ENCODE data around the gene SUSD4. TPM values are rescaled to one million over a fixed set of nuclear protein-coding genes. Genes with fewer than 3 reads are reported as not detected.
"Not testable (repeated sequence)": the region's sequence is repeated elsewhere in the genome, so short reads cannot be mapped to it uniquely, and the experiment has no call there.

SUSD4 gene
- total and polyA plus RNA-seq, 2 experiments from 2014 or later, result 5.6 to 8.3 TPM

DNA sequence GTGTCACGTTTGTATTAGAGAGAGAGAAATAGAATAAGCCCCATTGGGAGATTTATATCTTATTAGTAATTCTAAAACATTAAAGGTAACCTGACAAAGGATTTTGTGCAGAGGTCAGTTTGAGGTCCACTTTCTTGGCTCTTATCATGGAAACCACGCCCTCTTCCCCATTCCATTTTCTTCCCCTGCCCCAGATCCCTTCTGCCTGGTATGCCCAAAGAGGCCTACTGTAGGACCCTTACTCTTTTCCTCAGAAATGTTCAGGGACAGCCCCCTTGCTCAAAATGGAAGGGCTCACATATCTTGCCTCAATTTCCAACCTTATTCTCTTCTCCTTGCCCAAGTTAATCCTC lies 38.8 kb upstream of the SUSD4 start:
- H3K79me2 ChIP-seq, result no peaks in the 10 kb centered on the region
- H3K27me3 ChIP-seq, result no peaks in the 10 kb centered on the region
- TF ChIP-seq EZH2 (IDR thresholded peaks at IDR 0.05; ENCODE audit: borderline replicate concordance) (no peak), EZH2phosphoT487 (IDR thresholded peaks at IDR 0.05; ENCODE audit: low read depth, severe bottlenecking, unreplicated experiment) (no peak)
- TF ChIP-seq, protein P1, sequence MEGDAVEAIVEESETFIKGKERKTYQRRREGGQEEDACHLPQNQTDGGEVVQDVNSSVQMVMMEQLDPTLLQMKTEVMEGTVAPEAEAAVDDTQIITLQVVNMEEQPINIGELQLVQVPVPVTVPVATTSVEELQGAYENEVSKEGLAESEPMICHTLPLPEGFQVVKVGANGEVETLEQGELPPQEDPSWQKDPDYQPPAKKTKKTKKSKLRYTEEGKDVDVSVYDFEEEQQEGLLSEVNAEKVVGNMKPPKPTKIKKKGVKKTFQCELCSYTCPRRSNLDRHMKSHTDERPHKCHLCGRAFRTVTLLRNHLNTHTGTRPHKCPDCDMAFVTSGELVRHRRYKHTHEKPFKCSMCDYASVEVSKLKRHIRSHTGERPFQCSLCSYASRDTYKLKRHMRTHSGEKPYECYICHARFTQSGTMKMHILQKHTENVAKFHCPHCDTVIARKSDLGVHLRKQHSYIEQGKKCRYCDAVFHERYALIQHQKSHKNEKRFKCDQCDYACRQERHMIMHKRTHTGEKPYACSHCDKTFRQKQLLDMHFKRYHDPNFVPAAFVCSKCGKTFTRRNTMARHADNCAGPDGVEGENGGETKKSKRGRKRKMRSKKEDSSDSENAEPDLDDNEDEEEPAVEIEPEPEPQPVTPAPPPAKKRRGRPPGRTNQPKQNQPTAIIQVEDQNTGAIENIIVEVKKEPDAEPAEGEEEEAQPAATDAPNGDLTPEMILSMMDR (IDR thresholded peaks at IDR 0.05; ENCODE audit: poor library complexity), result no peak
- no peaks in the 10 kb centered on the region for H4K20me1 ChIP-seq (ENCODE audit: insufficient read depth, poor library complexity, severe bottlenecking)
- H3K4me2 ChIP-seq, result no peak overlapping the region
- no peaks in the 10 kb centered on the region for H3K4me1 ChIP-seq (ENCODE audit: insufficient read depth)
- no peak overlapping the region for H3K27ac ChIP-seq
- H3K9me3 ChIP-seq (ENCODE audit: low read depth), result no peaks in the 10 kb centered on the region
- WGBS (ENCODE audit: low lambda C conversion rate, missing lambda C conversion rate), result 87% methylated on average over 2 of the region's 2 CpGs
- no peak overlapping the region for H2AFZ ChIP-seq
- H3K36me3 ChIP-seq (replicated peaks; ENCODE audit: insufficient read depth, low read depth), result no peaks in the 10 kb centered on the region
- H3K9me2 ChIP-seq (replicated peaks; ENCODE audit: insufficient read depth), result no peaks in the 10 kb centered on the region
- no peak overlapping the region for H3K4me3 ChIP-seq
- no peak for DNase-seq (ENCODE audit: low spot score)

DNA sequence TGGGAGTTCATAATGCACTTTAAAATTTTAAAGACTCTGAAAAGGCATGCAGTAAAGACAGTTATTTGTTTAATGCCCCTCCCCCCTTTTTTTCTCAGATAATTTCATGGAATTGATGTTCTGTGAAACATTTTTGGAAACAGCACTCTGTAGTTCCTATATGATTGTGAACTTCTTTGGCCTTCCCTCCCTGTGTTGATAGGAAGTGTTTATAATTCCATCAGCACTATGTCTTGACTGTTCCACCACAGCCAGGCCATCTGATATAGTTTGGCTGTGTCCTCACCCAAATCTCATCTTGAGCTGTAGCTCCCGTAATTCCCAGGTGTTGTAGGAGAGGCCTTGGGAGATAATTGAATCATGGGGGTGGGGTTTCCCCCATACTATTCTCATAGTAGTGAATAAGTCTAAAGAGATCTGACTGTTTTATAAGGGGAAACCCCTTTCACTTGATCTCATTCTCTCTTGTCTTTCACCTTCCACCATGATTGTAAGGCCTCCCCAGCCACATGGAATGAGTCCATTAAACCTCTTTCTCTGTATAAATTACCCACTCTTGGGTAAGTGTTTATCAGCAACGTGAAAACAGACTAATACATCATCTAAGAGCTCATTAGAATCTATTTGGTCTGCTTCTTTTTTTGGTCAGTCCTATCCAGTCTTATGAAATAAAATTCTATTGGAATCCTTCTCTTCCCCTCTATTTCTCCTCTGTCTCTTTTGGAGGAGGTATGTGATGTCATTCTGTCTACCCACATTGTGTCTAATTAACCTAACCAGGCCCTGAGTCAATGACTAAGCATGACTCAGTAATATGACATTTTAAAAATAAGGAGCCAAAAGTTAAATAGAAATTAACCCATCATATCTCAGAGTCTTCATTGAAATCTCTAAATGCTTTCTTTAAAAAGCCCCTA lies 38.2 kb upstream of the SUSD4 start:
- WGBS (ENCODE audit: low lambda C conversion rate, missing lambda C conversion rate), result 90% methylated on average over 2 of the region's 2 CpGs
- TF ChIP-seq EZH2 (IDR thresholded peaks at IDR 0.05; ENCODE audit: borderline replicate concordance), result no peak
- no peak for TF ChIP-seq EZH2phosphoT487 (IDR thresholded peaks at IDR 0.05; ENCODE audit: low read depth, severe bottlenecking, unreplicated experiment)
- TF ChIP-seq, protein P1 (IDR thresholded peaks at IDR 0.05; ENCODE audit: poor library complexity), result no peak
- Histone ChIP-seq H3K27me3 (no peaks in the 10 kb centered on the region), H4K20me1 (ENCODE audit: insufficient read depth, poor library complexity, severe bottlenecking) (no peaks in the 10 kb centered on the region), H3K27ac (no peak overlapping the region), H3K36me3 (replicated peaks; ENCODE audit: insufficient read depth, low read depth) (no peaks in the 10 kb centered on the region), H2AFZ (no peak overlapping the region), H3K9me3 (ENCODE audit: low read depth) (no peaks in the 10 kb centered on the region), H3K79me2 (no peaks in the 10 kb centered on the region), H3K4me2 (no peak overlapping the region), H3K4me3 (no peak overlapping the region), H3K9me2 (replicated peaks; ENCODE audit: insufficient read depth) (no peaks in the 10 kb centered on the region), H3K4me1 (ENCODE audit: insufficient read depth) (no peaks in the 10 kb centered on the region)
- no peak for DNase-seq (ENCODE audit: low spot score)

DNA sequence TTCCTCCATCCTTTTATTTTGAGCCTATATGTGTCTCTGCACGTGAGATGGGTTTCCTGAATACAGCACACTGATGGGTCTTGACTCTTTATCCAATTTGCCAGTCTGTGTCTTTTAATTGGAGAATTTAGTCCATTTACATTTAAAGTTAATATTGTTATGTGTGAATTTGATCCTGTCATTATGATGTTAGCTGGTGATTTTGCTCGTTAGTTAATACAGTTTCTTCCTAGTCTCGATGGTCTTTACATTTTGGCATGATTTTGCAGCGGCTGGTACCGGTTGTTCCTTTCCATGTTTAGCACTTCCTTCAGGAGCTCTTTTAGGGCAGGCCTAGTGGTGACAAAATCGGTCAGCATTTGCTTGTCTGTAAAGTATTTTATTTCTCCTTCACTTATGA lies 35.4 kb upstream of the SUSD4 start:
- H3K4me2 ChIP-seq; DNase-seq (ENCODE audit: low spot score); H3K4me1 ChIP-seq (ENCODE audit: insufficient read depth); H3K9me2 ChIP-seq (replicated peaks; ENCODE audit: insufficient read depth); H2AFZ ChIP-seq; H3K9me3 ChIP-seq (ENCODE audit: low read depth); H3K4me3 ChIP-seq; H3K27ac ChIP-seq; H3K79me2 ChIP-seq; H4K20me1 ChIP-seq (ENCODE audit: insufficient read depth, poor library complexity, severe bottlenecking); H3K27me3 ChIP-seq; H3K36me3 ChIP-seq (replicated peaks; ENCODE audit: insufficient read depth, low read depth): not testable (repeated sequence)
- WGBS (ENCODE audit: low lambda C conversion rate, missing lambda C conversion rate), result 95% methylated on average over 4 of the region's 6 CpGs

DNA sequence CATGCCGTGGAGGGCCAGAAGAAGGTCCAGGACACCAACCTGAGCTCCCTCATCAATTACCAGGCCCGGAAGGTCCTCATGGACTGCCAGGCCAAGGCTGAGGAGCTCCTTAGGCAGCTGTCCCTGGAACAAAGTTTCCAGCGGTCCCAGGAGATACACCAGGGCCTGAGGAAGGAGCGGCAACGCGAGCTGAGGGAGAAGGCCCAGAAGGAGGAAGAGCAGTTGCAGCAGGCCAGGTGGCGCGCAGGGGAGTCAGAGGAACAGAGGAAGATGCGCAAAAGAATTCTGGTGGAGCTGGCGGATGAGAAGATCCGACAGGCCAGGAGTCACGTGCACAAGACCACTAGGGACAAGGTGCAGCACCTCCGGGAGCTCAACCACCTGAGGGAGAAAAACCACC lies 30.7 kb upstream of the SUSD4 start:
- no peak overlapping the region for H3K4me3 ChIP-seq
- no peak overlapping the region for H3K27ac ChIP-seq
- H3K27me3 ChIP-seq, result no peaks in the 10 kb centered on the region
- H4K20me1 ChIP-seq (ENCODE audit: insufficient read depth, poor library complexity, severe bottlenecking), result no peaks in the 10 kb centered on the region
- no peak for DNase-seq (ENCODE audit: low spot score)
- H2AFZ ChIP-seq, result no peak overlapping the region
- TF ChIP-seq EZH2 (IDR thresholded peaks at IDR 0.05; ENCODE audit: borderline replicate concordance) (no peak), EZH2phosphoT487 (IDR thresholded peaks at IDR 0.05; ENCODE audit: low read depth, severe bottlenecking, unreplicated experiment) (no peak)
- TF ChIP-seq, protein P1 (IDR thresholded peaks at IDR 0.05; ENCODE audit: poor library complexity), result no peak
- H3K79me2 ChIP-seq, result no peaks in the 10 kb centered on the region
- 93% methylated on average over 13 of the region's 13 CpGs for WGBS (ENCODE audit: low lambda C conversion rate, missing lambda C conversion rate)
- no peaks in the 10 kb centered on the region for H3K36me3 ChIP-seq (replicated peaks; ENCODE audit: insufficient read depth, low read depth)
- no peak overlapping the region for H3K4me2 ChIP-seq
- H3K9me3 ChIP-seq (ENCODE audit: low read depth), result no peaks in the 10 kb centered on the region
- H3K9me2 ChIP-seq (replicated peaks; ENCODE audit: insufficient read depth), result no peaks in the 10 kb centered on the region
- H3K4me1 ChIP-seq (ENCODE audit: insufficient read depth), result no peaks in the 10 kb centered on the region

Measured in hepatocyte (in vitro differentiated cells).